IMR-90 (cell line): ENCODE data around the gene LTB4R. TPM values are rescaled to one million over a fixed set of nuclear protein-coding genes. Genes with fewer than 3 reads are reported as not detected.

Source experiments
- ATAC-seq: fragments of 200-7000 bp; cut with Tn5 transposase; 2 replicates; pipeline ENCODE4 v1.9.1; 2020; ENCODE audit warnings: low read depth, mild to moderate bottlenecking, moderate library complexity
- BruUV-seq: library from RNA; stranded (reverse); fragments of 400-500 nt; replicated peaks from 2 replicates; lab custom pipeline; 2021; lab: Mats Ljungman, UMichigan
- CTCF ChIA-PET: fragments of 300-600 bp; formaldehyde crosslinking; extraction: SDS; loops from one replicate; lab custom pipeline; 2021; ENCODE audit warnings: antibody characterized with exemption; lab: Yijun Ruan, JAX
- POLR2A ChIA-PET: fragments of 300-600 bp; sonication (Branson Sonifier 250); formaldehyde crosslinking; loops from one replicate; lab custom pipeline; 2022; ENCODE audit warnings: antibody characterized with exemption; ENCODE audit not compliant: unreplicated experiment; lab: Charles Lee
- DNase-seq: peaks from one replicate; pipeline ENCODE4 v3.0.0; 2013
- H2AFZ ChIP-seq: replicated peaks from 2 replicates; pipeline ENCODE3; 2013; ENCODE audit warnings: low read length, mild to moderate bottlenecking; ENCODE audit not compliant: poor library complexity
- H2AK5ac ChIP-seq: 2 replicates; pipeline ENCODE4 v1.6.1; 2013; ENCODE audit warnings: low read depth, low read length, inconsistent platforms
- H2AK9ac ChIP-seq: replicated peaks from 2 replicates; pipeline ENCODE3; 2013; ENCODE audit warnings: mild to moderate bottlenecking, low read depth, low read length, moderate library complexity; ENCODE audit not compliant: poor library complexity
- H2BK120ac ChIP-seq: 2 replicates; pipeline ENCODE4 v1.6.1; 2013; ENCODE audit warnings: low read depth, low read length, inconsistent platforms
- H2BK15ac ChIP-seq: 3 replicates; pipeline ENCODE4 v1.6.1; 2013; ENCODE audit warnings: low read depth, low read length, inconsistent platforms
- H2BK20ac ChIP-seq: 2 replicates; pipeline ENCODE4 v1.6.1; 2013; ENCODE audit warnings: low read depth, mild to moderate bottlenecking, inconsistent platforms, low read length, moderate library complexity
- H2BK5ac ChIP-seq: 2 replicates; pipeline ENCODE4 v1.6.1; 2013; ENCODE audit warnings: mild to moderate bottlenecking, low read depth, low read length, inconsistent platforms; ENCODE audit not compliant: poor library complexity, severe bottlenecking
- H3K14ac ChIP-seq: replicated peaks from 2 replicates; pipeline ENCODE4 v1.6.1; 2013; ENCODE audit warnings: low read depth, low read length, inconsistent platforms
- H3K18ac ChIP-seq: 2 replicates; pipeline ENCODE4 v1.6.1; 2013; ENCODE audit warnings: low read depth, low read length, control low read depth
- H3K23ac ChIP-seq: 2 replicates; pipeline ENCODE4 v1.6.1; 2013; ENCODE audit warnings: low read depth, low read length, inconsistent platforms
- H3K27ac ChIP-seq: 2 replicates; pipeline ENCODE4 v1.5.1; 2013; ENCODE audit warnings: mild to moderate bottlenecking, control low read depth, low read length; ENCODE audit not compliant: insufficient read depth
- H3K27me3 ChIP-seq: 2 replicates; pipeline ENCODE4 v1.6.1; 2013; ENCODE audit warnings: low read length; ENCODE audit not compliant: control insufficient read depth, insufficient read depth
- H3K36me3 ChIP-seq: 2 replicates; pipeline ENCODE4 v1.6.1; 2013; ENCODE audit warnings: low read length, mixed read lengths; ENCODE audit not compliant: control insufficient read depth, insufficient read depth
- H3K4ac ChIP-seq: 2 replicates; pipeline ENCODE4 v1.6.1; 2013; ENCODE audit warnings: low read depth, low read length, inconsistent platforms
- H3K4me1 ChIP-seq: 2 replicates; pipeline ENCODE4 v1.6.1; 2013; ENCODE audit warnings: low read length, mixed read lengths; ENCODE audit not compliant: control insufficient read depth, insufficient read depth
- H3K4me2 ChIP-seq: 2 replicates; pipeline ENCODE4 v1.6.1; 2013; ENCODE audit warnings: low read depth, mild to moderate bottlenecking, control low read depth, low read length, moderate library complexity
- H3K4me3 ChIP-seq: 2 replicates; pipeline ENCODE4 v1.5.1; 2013; ENCODE audit warnings: low read depth, mild to moderate bottlenecking, control low read depth, low read length, moderate library complexity; ENCODE audit not compliant: insufficient read depth
- H3K56ac ChIP-seq: 2 replicates; pipeline ENCODE4 v1.6.1; 2013; ENCODE audit warnings: low read length, inconsistent platforms; ENCODE audit not compliant: insufficient read depth; ENCODE audit errors: extremely low read depth
- H3K79me1 ChIP-seq, 2 experiments: 2 replicates each; pipeline ENCODE4 v1.6.1; 2013; ENCODE audit warnings: low read length in 2 of 2, inconsistent platforms in 1 of 2, low read depth in 1 of 2
- H3K9ac ChIP-seq: 2 replicates; pipeline ENCODE4 v1.6.1; 2013; ENCODE audit warnings: low read depth, low read length, control low read depth
- H3K9me1 ChIP-seq: 2 replicates; pipeline ENCODE4 v1.6.1; 2013; ENCODE audit warnings: low read length, inconsistent platforms; ENCODE audit not compliant: insufficient read depth
- H3K9me3 ChIP-seq: 2 replicates; pipeline ENCODE4 v1.6.1; 2013; ENCODE audit warnings: low read length; ENCODE audit not compliant: control insufficient read depth, insufficient read depth
- H4K20me1 ChIP-seq: 2 replicates; pipeline ENCODE4 v1.6.1; 2013; ENCODE audit warnings: low read length, inconsistent platforms; ENCODE audit not compliant: insufficient read depth
- H4K5ac ChIP-seq: 2 replicates; pipeline ENCODE4 v1.6.1; 2013; ENCODE audit warnings: mild to moderate bottlenecking, low read depth, low read length, control low read depth
- H4K8ac ChIP-seq, 2 experiments: 2 replicates each; pipeline ENCODE4 v1.6.1; 2013; ENCODE audit warnings: low read depth in 2 of 2, low read length in 2 of 2, control low read depth in 1 of 2, inconsistent platforms in 1 of 2
- H4K91ac ChIP-seq: 2 replicates; pipeline ENCODE4 v1.6.1; 2013; ENCODE audit warnings: low read depth, low read length, inconsistent platforms; ENCODE audit not compliant: insufficient read depth
- BHLHE40 ChIP-seq: fragments of 150-350 bp; IDR thresholded peaks from 2 replicates; pipeline ENCODE4 v1.6.1; 2016; ENCODE audit warnings: mild to moderate bottlenecking, low read depth, low read length
- CEBPB ChIP-seq: IDR thresholded peaks from 2 replicates; pipeline ENCODE4 v1.6.1; 2012; ENCODE audit warnings: low read depth, low read length, improper control_type of control experiment
- CHD1 ChIP-seq: IDR thresholded peaks from 2 replicates; pipeline ENCODE4 v1.6.1; 2012; ENCODE audit warnings: low read depth, low read length, improper control_type of control experiment
- ELK1 ChIP-seq: fragments of 150-350 bp; IDR thresholded peaks from 2 replicates; pipeline ENCODE4 v1.6.1; 2016; ENCODE audit warnings: low read depth, mild to moderate bottlenecking, low read length, moderate library complexity, borderline replicate concordance
- FOS ChIP-seq: fragments of 150-350 bp; IDR thresholded peaks from 2 replicates; pipeline ENCODE4 v1.6.1; 2016; ENCODE audit warnings: low read depth, low read length
- MAZ ChIP-seq: IDR thresholded peaks from 2 replicates; pipeline ENCODE4 v1.6.1; 2012; ENCODE audit warnings: low read depth, mild to moderate bottlenecking, low read length, improper control_type of control experiment, moderate library complexity, borderline replicate concordance
- MXI1 ChIP-seq: IDR thresholded peaks from 2 replicates; pipeline ENCODE4 v1.6.1; 2012; ENCODE audit warnings: low read depth, mild to moderate bottlenecking, low read length, moderate library complexity, borderline replicate concordance
- NFE2L2 ChIP-seq: fragments of 150-350 bp; IDR thresholded peaks from 2 replicates; pipeline ENCODE4 v1.6.1; 2016; ENCODE audit warnings: low read depth, mild to moderate bottlenecking, low read length
- POLR2A ChIP-seq: IDR thresholded peaks from 2 replicates; pipeline ENCODE4 v1.6.1; 2012; ENCODE audit warnings: mild to moderate bottlenecking, low read depth, low read length
- RCOR1 ChIP-seq: IDR thresholded peaks from 2 replicates; pipeline ENCODE4 v1.6.1; 2012; ENCODE audit warnings: mild to moderate bottlenecking, low read length, improper control_type of control experiment; ENCODE audit not compliant: insufficient replicate concordance
- RFX5 ChIP-seq: IDR thresholded peaks from 2 replicates; pipeline ENCODE4 v1.8.0; 2012; ENCODE audit warnings: low read depth, mild to moderate bottlenecking, low read length, moderate library complexity
- SMC3 ChIP-seq: fragments of 150-350 bp; IDR thresholded peaks from 2 replicates; pipeline ENCODE4 v1.6.1; 2016; ENCODE audit warnings: low read depth, mild to moderate bottlenecking, antibody characterized with exemption, low read length, moderate library complexity
- WGBS, 2 experiments: methylation state at CpG; one replicate each; pipeline versions ENCODE4 v1.1.5 to v1.1.7; 2013; ENCODE audit warnings: missing lambda C conversion rate in 2 of 2; ENCODE audit not compliant: insufficient read length in 1 of 2; ENCODE audit errors: extremely low coverage in 2 of 2; 5-methylcytosine and 5-hydroxymethylcytosine counted together
- dilution Hi-C: fragments of 300-500 bp; cut with HindIII; formaldehyde crosslinking; loops from one replicate; pipeline ENCODE4 v1.14.3; 2018; ENCODE audit warnings: low sequenced_read_pairs; ENCODE audit not compliant: unreplicated experiment
- in situ Hi-C: fragments of 300-500 bp; cut with MboI; formaldehyde crosslinking; loops from 3 replicates; pipeline ENCODE4 v1.14.3; 2019; ENCODE audit warnings: low sequenced_read_pairs, inconsistent platforms, mixed read lengths
- intact Hi-C: fragments of 100-400 bp; cut with micrococcal nuclease; formaldehyde crosslinking; loops from 2 replicates; pipeline ENCODE4 v1.10.0; 2022
- polyA plus RNA-seq, 3 experiments: library from polyadenylated mRNA; depleted of rRNA; stranded (reverse); fragments of >200 nt; gene quantifications; 2 replicates each; pipeline ENCODE4 v1.2.3, GENCODE V29; 2012; ENCODE audit warnings: low replicate concordance in 1 of 3
- total RNA-seq: library from RNA; depleted of rRNA; stranded (reverse); fragments of >200 nt; gene quantifications from 2 replicates; pipeline ENCODE4 v1.2.3, GENCODE V29; 2012
- TF ChIP-seq, protein P1 (sequence below): fragments of 150-350 bp; IDR thresholded peaks from 2 replicates; pipeline ENCODE4 v1.6.1; 2017; ENCODE audit warnings: mild to moderate bottlenecking, antibody characterized with exemption, low read length, low read depth
- TF ChIP-seq, protein P2 (sequence below): conservative IDR thresholded peaks from 2 replicates; pipeline ENCODE4 v1.5.1; 2012; ENCODE audit warnings: mild to moderate bottlenecking, low read depth, low read length, improper control_type of control experiment

LTB4R gene
- total and polyA plus RNA-seq, 2 of the 4 experiments (the other 2 are of a cell fraction): 0.18 to 2.3 TPM

DNA sequence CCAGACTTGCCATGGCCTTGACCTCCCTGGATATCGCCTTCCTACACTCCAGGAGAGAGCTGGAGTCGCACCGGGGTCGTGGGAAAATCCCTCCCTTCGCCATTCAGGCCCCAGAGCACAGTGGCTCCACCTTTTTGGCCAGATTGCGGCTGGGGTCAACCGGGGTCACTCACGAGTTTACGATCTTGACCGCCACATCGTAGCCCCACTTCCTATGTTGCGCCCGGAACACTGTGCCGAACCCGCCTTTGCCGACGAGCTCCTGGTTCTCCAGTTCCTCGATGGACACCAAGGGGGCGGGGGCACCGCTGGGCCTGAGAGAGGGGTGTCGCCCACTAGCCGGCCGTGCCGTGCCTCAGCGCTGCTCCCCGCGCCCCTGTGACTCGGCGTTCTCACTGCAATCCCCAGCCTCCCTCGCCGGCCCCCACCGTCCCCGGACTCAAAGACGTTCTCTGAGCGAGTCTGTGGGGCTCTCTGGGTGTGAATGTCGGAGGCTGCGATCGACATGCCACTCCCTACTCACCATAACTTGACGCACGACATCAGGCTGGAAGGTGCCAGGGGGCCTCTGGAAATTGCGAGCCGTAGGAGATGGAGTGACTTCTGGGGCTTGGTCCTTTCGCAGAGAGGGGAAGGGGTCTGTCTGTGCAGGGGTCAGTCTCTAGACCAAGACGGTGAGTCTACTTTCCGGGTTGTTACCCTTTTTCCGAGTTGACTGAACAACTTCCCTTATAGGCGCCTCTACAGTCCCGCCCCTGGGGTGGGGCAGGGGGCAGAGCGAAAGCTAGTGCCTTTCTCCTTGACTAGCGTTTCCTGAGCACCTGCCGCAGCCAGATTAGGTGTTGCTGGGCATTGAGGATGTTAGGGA is 28.2 kb downstream of the LTB4R start, which contains the start of gene RIPK3:
Gene RIPK3, minus strand, starts transcription at position 708 of the 868 bp plus-strand sequence. Its CDS starts 165 bp downstream, at position 543.
- Histone ChIP-seq H3K4me2 (no peak within 1 kb of the TSS), H3K27me3 (peaks cover 75% of the 10 kb centered on the region), H3K9me1 (no peaks in the 10 kb centered on the region), H3K79me1 (no peaks in the 10 kb centered on the region), H4K91ac (no peak within 1 kb of the TSS), H2BK15ac (no peak within 1 kb of the TSS), H4K20me1 (no peaks in the 10 kb centered on the region), H3K4me1 (no peaks in the 10 kb centered on the region; the same call in 1 of the 2 replicates), H2BK20ac (no peak within 1 kb of the TSS), H2BK5ac (no peak within 1 kb of the TSS), H3K4me3 (no peak within 1 kb of the TSS), H4K8ac (no peak within 1 kb of the TSS), H3K9ac (no peak within 1 kb of the TSS), H2BK120ac (no peak within 1 kb of the TSS), H2AK9ac (peak within 1 kb of the TSS; percentile 39), H4K5ac (no peak within 1 kb of the TSS), H3K23ac (peak within 1 kb of the TSS; percentile 46; the same call in 1 of the 2 replicates), H2AFZ (peak within 1 kb of the TSS; percentile 66), H3K14ac (no peak within 1 kb of the TSS), H2AK5ac (no peak within 1 kb of the TSS), H3K9me3 (no peaks in the 10 kb centered on the region; the same call in 1 of the 2 replicates), H3K18ac (no peak within 1 kb of the TSS), H3K4ac (no peak within 1 kb of the TSS), H3K27ac (no peak within 1 kb of the TSS), H3K36me3 (no peaks in the 10 kb centered on the region), H3K56ac (no peak within 1 kb of the TSS)
- ChIA-PET POLR2A (no interaction called here), CTCF (interaction anchor here (1.0 kb wide), 1 partner anchor 97 kb away, joined by 3 read pairs; no protein-coding TSS in a partner anchor)
- dilution Hi-C loops: no loop called here
- DNase-seq (no peak), ATAC-seq (no peak)
- no TSS peak for BruUV-seq
- 20% methylated on average over 23 of the region's 51 CpGs; no CpG with 5 or more reads in 1 of the 2 experiments for WGBS, 2 experiments
- intact Hi-C loops: no loop called here
- in situ Hi-C loops: no loop called here
- TF ChIP-seq RFX5: no peak
- TF ChIP-seq MAZ: no peak
- TF ChIP-seq, protein P1, sequence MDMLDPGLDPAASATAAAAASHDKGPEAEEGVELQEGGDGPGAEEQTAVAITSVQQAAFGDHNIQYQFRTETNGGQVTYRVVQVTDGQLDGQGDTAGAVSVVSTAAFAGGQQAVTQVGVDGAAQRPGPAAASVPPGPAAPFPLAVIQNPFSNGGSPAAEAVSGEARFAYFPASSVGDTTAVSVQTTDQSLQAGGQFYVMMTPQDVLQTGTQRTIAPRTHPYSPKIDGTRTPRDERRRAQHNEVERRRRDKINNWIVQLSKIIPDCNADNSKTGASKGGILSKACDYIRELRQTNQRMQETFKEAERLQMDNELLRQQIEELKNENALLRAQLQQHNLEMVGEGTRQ: no peak
- TF ChIP-seq, protein P2, sequence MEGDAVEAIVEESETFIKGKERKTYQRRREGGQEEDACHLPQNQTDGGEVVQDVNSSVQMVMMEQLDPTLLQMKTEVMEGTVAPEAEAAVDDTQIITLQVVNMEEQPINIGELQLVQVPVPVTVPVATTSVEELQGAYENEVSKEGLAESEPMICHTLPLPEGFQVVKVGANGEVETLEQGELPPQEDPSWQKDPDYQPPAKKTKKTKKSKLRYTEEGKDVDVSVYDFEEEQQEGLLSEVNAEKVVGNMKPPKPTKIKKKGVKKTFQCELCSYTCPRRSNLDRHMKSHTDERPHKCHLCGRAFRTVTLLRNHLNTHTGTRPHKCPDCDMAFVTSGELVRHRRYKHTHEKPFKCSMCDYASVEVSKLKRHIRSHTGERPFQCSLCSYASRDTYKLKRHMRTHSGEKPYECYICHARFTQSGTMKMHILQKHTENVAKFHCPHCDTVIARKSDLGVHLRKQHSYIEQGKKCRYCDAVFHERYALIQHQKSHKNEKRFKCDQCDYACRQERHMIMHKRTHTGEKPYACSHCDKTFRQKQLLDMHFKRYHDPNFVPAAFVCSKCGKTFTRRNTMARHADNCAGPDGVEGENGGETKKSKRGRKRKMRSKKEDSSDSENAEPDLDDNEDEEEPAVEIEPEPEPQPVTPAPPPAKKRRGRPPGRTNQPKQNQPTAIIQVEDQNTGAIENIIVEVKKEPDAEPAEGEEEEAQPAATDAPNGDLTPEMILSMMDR: no peak
- no peak for TF ChIP-seq NFE2L2
- TF ChIP-seq FOS: no peak
- no peak for TF ChIP-seq CEBPB
- TF ChIP-seq POLR2A: no peak
- TF ChIP-seq CHD1: no peak
- TF ChIP-seq SMC3: no peak
- no peak for TF ChIP-seq BHLHE40
- no peak for TF ChIP-seq RCOR1
- no peak for TF ChIP-seq MXI1
- TF ChIP-seq ELK1: no peak
